Choroid plexus epithelial cell (primary cell): ENCODE data around the gene SCG2.

Experiments
- DNase-seq: peaks from one replicate; pipeline ENCODE4 v3.0.0-alpha.2; 2010; ENCODE audit warnings: low read depth
- H3K4me3 ChIP-seq: 2 replicates; pipeline ENCODE4 v1.5.1; 2011; ENCODE audit warnings: low read depth, mild to moderate bottlenecking, control low read depth, low read length, moderate library complexity
- CTCF ChIP-seq: conservative IDR thresholded peaks from 2 replicates; pipeline ENCODE4 v1.5.1; 2011; ENCODE audit warnings: low read depth, mild to moderate bottlenecking, control low read depth, inconsistent platforms, low read length, moderate library complexity

The SCG2 gene

DNA sequence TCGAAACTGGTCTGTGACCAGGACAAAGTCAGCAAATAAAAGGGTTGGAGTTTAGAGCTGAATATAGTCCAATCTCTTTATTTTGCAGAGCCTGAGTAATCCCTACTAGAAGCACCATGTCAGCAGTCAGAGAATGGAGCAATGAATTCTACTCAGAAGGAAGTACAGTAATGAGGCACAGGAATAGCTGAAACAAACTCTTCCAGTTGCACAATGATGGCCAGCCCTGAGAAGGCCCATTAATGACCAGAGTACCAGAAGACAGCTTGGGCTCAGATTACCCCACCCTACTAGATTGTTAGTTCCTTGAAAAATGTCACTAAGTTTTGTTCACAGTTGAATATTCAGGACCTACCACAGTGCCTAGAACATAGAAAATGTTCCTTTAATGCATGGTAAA lies 40.3 kb upstream of the SCG2 start:
- H3K4me3 ChIP-seq = no peak overlapping the region
- DNase-seq = peak; percentile 30
- no peak for TF ChIP-seq CTCF

- no peak for DNase-seq
- H3K4me3 ChIP-seq = no peak overlapping the region
- no peak for TF ChIP-seq CTCF
Observed at GRCh38 chr2:223641082-223641481, 38.9 kb upstream of the SCG2 start.

DNA sequence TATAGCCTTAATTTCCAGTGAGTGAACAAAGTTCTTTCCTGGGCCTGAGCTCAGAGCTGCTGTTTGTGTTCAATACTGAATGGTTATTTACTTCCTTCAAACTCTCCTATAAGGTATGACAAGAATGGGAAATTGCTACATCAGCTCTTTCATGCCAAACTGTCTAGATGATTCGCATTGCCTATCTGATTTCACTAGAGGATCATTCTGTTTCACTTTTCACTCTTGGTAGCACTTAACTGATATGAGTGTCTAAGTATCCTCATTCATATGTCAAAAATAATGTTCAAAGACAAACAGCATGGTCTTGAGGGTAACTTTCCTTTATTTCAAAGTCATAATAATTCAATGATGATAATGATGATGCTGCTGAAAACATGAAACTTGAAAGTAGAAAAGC lies 32.9 kb upstream of the SCG2 start:
- DNase-seq = peak; percentile 80
- no peak for TF ChIP-seq CTCF
- H3K4me3 ChIP-seq = no peak overlapping the region

DNA sequence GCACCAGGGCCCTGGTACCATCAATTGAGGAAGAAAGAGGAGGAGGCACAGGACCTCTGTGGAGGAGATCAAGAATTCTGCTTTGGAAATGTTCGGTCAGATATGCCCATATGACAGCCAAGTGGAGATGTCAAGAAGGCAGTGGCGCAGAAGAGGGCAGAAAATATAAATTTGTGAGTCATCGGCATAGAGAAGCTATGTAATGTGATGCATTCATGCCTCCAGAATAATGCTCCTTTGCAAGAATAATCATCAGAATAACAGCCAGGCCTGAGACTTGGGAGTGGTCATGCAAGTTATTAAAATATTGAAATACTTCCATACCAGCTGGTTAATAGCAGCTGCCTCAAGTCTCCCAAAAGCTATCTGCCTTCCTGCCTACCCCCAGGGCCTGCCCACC lies 32.1 kb upstream of the SCG2 start:
- TF ChIP-seq CTCF = no peak
- no peak for DNase-seq
- H3K4me3 ChIP-seq = no peak overlapping the region

- TF ChIP-seq CTCF = no peak
- no peak for DNase-seq
- H3K4me3 ChIP-seq = no peak overlapping the region
Observed at GRCh38 chr2:223633656-223634055, 31.5 kb upstream of the SCG2 start.

- H3K4me3 ChIP-seq = no peak overlapping the region
- DNase-seq = no peak
- TF ChIP-seq CTCF = no peak
Observed at GRCh38 chr2:223632826-223633225, 30.7 kb upstream of the SCG2 start.

DNA sequence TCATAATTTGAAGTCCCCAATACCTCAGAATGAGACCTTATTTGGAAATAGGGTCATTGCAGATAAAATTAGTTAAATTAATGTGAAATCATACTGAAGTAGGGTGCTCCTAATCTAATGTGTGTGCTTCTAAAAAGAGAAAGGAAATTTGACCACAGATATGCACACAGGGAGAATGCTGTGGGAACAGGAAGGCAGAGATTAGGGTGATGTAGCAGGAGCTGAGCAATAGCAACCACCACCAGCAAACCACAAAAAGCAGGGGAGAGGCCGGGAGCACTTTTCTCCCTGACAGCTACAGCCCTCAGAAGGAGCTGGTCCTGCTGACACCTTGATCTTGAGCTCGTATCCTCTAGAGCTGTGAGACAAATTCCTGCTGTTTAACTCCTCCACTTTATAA lies 24.6 kb upstream of the SCG2 start:
- H3K4me3 ChIP-seq = no peak overlapping the region
- peak; percentile 90 for DNase-seq
- TF ChIP-seq CTCF = no peak
